Neural cell (in vitro differentiated cells): Measurements from ENCODE around the gene EPHX1. TPM values are rescaled to one million over a fixed set of nuclear protein-coding genes. Genes with fewer than 3 reads are reported as not detected.

Source experiments
- H2AFZ ChIP-seq: fragments of 200-600, 300-800 bp; sonication (generic), shearing (Covaris generic); 2 replicates; pipeline ENCODE4 v1.6.0; 2014; ENCODE audit warnings: low read depth, mild to moderate bottlenecking, antibody characterized with exemption, low read length, moderate library complexity
- H3F3A ChIP-seq: fragments of 200-600 bp; shearing (Covaris generic); 2 replicates; pipeline ENCODE4 v1.6.1; 2016; ENCODE audit warnings: mild to moderate bottlenecking, moderate library complexity, mixed read lengths, antibody characterized with exemption, low read length; ENCODE audit not compliant: insufficient read depth, poor library complexity, severe bottlenecking
- H3K27ac ChIP-seq: fragments of 200-600, 300-800 bp; sonication (generic), shearing (Covaris generic); 2 replicates; pipeline ENCODE4 v1.5.1; 2014; ENCODE audit warnings: mild to moderate bottlenecking, low read length, moderate library complexity
- H3K27me3 ChIP-seq: fragments of 300-800, 200-600 bp; sonication (generic), shearing (Covaris generic); 2 replicates; pipeline ENCODE4 v1.6.0; 2014; ENCODE audit warnings: mild to moderate bottlenecking, low read depth, low read length, moderate library complexity; ENCODE audit not compliant: insufficient read depth
- H3K36me3 ChIP-seq: fragments of 300-800, 200-600 bp; sonication (generic), shearing (Covaris generic); 2 replicates; pipeline ENCODE4 v1.5.1; 2014; ENCODE audit warnings: mild to moderate bottlenecking, antibody characterized with exemption, low read length, moderate library complexity; ENCODE audit not compliant: insufficient read depth
- H3K4me2 ChIP-seq: fragments of 300-800, 200-600 bp; sonication (generic), shearing (Covaris generic); 2 replicates; pipeline ENCODE4 v1.6.0; 2014; ENCODE audit warnings: mild to moderate bottlenecking, low read length
- H3K4me3 ChIP-seq: fragments of 300-800, 200-600 bp; sonication (generic), shearing (Covaris generic); 2 replicates; pipeline ENCODE4 v1.5.1; 2014; ENCODE audit warnings: mild to moderate bottlenecking, low read length, moderate library complexity
- H3K79me2 ChIP-seq: fragments of 200-600 bp; shearing (Covaris generic); replicated peaks from 2 replicates; pipeline ENCODE4 v1.6.0; 2014; ENCODE audit warnings: mild to moderate bottlenecking, low read length, moderate library complexity; ENCODE audit not compliant: insufficient read depth
- H3K9ac ChIP-seq: fragments of 300-800, 200-600 bp; sonication (generic), shearing (Covaris generic); 2 replicates; pipeline ENCODE4 v1.6.1; 2016; ENCODE audit warnings: mild to moderate bottlenecking, low read length, mixed read lengths
- H3K9me2 ChIP-seq: fragments of 200-600 bp; shearing (Covaris generic); 2 replicates; pipeline ENCODE4 v1.6.1; 2016; ENCODE audit warnings: mild to moderate bottlenecking, low read length, mixed read lengths; ENCODE audit not compliant: insufficient read depth
- H3K9me3 ChIP-seq: fragments of 200-600, 300-800 bp; sonication (generic), shearing (Covaris generic); 2 replicates; pipeline ENCODE4 v1.6.1; 2016; ENCODE audit warnings: mild to moderate bottlenecking, mixed run types, low read length, moderate library complexity, mixed read lengths
- H4K20me1 ChIP-seq: fragments of 200-600 bp; shearing (Covaris generic); 2 replicates; pipeline ENCODE4 v1.6.1; 2016; ENCODE audit warnings: mild to moderate bottlenecking, mixed run types; ENCODE audit not compliant: insufficient read depth
- EP300 ChIP-seq: fragments of 450-650 bp; conservative IDR thresholded peaks from 2 replicates; pipeline ENCODE4 v1.6.1; 2014; ENCODE audit warnings: antibody characterized with exemption, mild to moderate bottlenecking, moderate library complexity; ENCODE audit not compliant: poor library complexity, severe bottlenecking
- EZH2 ChIP-seq: fragments of 200-600, 300-800 bp; shearing (Covaris generic), sonication (generic); IDR thresholded peaks from 2 replicates; pipeline ENCODE4 v1.6.1; 2014; ENCODE audit warnings: antibody characterized with exemption, low read length, borderline replicate concordance, mild to moderate bottlenecking; ENCODE audit not compliant: insufficient read depth, poor library complexity, severe bottlenecking
- MXI1 ChIP-seq: fragments of 450-650 bp; conservative IDR thresholded peaks from 2 replicates; pipeline ENCODE4 v1.6.1; 2014; ENCODE audit warnings: antibody characterized with exemption, mild to moderate bottlenecking; ENCODE audit not compliant: poor library complexity, severe bottlenecking
- POLR2AphosphoS5 ChIP-seq: IDR thresholded peaks from 2 replicates; pipeline ENCODE4 v1.6.1; 2012
- RAD21 ChIP-seq: fragments of 450-650 bp; conservative IDR thresholded peaks from 2 replicates; pipeline ENCODE4 v1.6.1; 2014; ENCODE audit warnings: antibody characterized with exemption, mild to moderate bottlenecking, moderate library complexity
- SMC3 ChIP-seq: fragments of 450-650 bp; conservative IDR thresholded peaks from 2 replicates; pipeline ENCODE4 v1.6.1; 2014; ENCODE audit warnings: antibody characterized with exemption, mild to moderate bottlenecking, moderate library complexity; ENCODE audit not compliant: poor library complexity
- TAF1 ChIP-seq: IDR thresholded peaks from 2 replicates; pipeline ENCODE4 v1.6.1; 2012; ENCODE audit warnings: low read depth
- polyA plus RNA-seq: library from polyadenylated mRNA; depleted of rRNA; stranded (reverse); fragments of >200 nt; gene quantifications from 2 replicates; pipeline ENCODE4 v1.2.3, GENCODE V29; 2014
- TF ChIP-seq, protein P1 (sequence below): fragments of 450-650 bp; IDR thresholded peaks from 2 replicates; pipeline ENCODE4 v1.5.1; 2014; ENCODE audit warnings: antibody characterized with exemption, mild to moderate bottlenecking, moderate library complexity; ENCODE audit not compliant: poor library complexity, severe bottlenecking
- TF ChIP-seq, protein P2 (sequence below): IDR thresholded peaks from 2 replicates; pipeline ENCODE4 v1.6.1; 2012; ENCODE audit warnings: borderline replicate concordance

EPHX1 gene
- polyA plus RNA-seq, 1 donor from 2014 or later, result 8.7 TPM

DNA sequence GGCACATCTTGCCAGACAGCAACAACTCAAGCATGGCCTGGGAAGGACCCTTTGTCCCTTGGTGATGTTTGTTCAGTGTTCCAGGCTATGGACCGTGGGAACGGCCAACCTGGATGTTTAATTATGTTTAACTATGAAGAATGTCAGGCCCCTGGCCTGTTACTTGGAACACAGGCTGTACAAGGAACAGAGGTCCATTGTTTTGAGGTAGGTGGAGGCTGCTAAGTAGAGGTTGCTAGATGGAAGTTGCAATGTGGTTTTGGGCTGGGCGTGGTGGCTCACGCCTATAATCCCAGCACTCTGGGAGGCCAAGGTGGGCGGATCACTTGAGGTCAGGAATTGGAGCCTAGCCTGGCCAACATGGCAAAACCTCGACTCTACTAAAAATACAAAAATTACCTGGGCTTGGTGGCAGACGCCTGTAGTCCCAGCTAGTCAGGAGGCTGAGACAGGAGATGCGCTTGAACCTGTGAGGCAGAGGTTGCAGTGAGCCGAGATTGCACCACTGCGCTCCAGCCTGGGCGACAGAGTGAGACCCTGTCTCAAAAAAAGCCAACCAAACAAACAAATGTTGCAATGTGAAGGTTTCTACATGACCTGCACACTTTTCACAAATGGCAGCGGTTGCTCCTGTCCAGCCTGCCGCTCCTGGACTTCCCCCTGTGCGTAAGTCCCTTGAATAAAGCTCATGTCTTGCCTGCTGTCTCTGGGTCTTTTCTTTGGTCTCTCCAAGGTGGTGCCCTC, 81.5 kb downstream of the EPHX1 start:
- Histone ChIP-seq H3K27ac (no peak overlapping the region), H3K9me3 (no peaks in the 10 kb centered on the region), H3K4me2 (no peak overlapping the region), H3K4me3 (no peak overlapping the region), H3K27me3 (no peaks in the 10 kb centered on the region), H4K20me1 (no peaks in the 10 kb centered on the region), H3F3A (no peaks in the 10 kb centered on the region), H3K79me2 (no peaks in the 10 kb centered on the region), H3K9ac (no peak overlapping the region), H2AFZ (no peak overlapping the region), H3K36me3 (no peaks in the 10 kb centered on the region), H3K9me2 (no peaks in the 10 kb centered on the region)
- TF ChIP-seq RAD21, result no peak
- TF ChIP-seq TAF1, result no peak
- no peak for TF ChIP-seq MXI1
- no peak for TF ChIP-seq SMC3
- no peak for TF ChIP-seq POLR2AphosphoS5
- TF ChIP-seq, protein P1, sequence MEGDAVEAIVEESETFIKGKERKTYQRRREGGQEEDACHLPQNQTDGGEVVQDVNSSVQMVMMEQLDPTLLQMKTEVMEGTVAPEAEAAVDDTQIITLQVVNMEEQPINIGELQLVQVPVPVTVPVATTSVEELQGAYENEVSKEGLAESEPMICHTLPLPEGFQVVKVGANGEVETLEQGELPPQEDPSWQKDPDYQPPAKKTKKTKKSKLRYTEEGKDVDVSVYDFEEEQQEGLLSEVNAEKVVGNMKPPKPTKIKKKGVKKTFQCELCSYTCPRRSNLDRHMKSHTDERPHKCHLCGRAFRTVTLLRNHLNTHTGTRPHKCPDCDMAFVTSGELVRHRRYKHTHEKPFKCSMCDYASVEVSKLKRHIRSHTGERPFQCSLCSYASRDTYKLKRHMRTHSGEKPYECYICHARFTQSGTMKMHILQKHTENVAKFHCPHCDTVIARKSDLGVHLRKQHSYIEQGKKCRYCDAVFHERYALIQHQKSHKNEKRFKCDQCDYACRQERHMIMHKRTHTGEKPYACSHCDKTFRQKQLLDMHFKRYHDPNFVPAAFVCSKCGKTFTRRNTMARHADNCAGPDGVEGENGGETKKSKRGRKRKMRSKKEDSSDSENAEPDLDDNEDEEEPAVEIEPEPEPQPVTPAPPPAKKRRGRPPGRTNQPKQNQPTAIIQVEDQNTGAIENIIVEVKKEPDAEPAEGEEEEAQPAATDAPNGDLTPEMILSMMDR, result no peak
- no peak for TF ChIP-seq EZH2
- no peak for TF ChIP-seq EP300

DNA sequence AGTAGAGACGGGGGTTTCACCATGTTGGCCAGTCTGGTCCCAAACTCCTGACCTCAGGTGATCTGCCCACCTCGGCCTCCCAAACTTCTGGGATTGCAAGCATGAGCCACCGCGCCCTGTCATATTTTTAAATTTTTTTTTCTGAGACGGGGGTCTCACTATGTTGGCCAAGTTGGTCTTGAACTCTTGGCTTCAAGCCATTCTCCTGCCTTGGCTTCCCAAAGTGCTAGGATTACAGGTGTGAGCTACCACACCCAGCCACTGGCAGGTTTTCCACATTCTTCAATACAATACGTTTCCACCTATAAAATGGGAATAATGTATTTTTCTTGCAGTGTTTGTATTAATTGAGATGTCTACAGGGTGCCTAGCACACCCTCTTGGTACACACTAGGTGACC, 82.4 kb downstream of the EPHX1 start:
- no peak overlapping the region for H3K4me3 ChIP-seq
- no peak overlapping the region for H2AFZ ChIP-seq
- H3K4me2 ChIP-seq, result no peak overlapping the region
- no peaks in the 10 kb centered on the region for H3K9me3 ChIP-seq
- H3K36me3 ChIP-seq, result no peaks in the 10 kb centered on the region
- H4K20me1 ChIP-seq, result no peaks in the 10 kb centered on the region
- no peaks in the 10 kb centered on the region for H3K79me2 ChIP-seq
- H3K9ac ChIP-seq, result no peak overlapping the region
- no peak overlapping the region for H3K27ac ChIP-seq
- no peaks in the 10 kb centered on the region for H3F3A ChIP-seq
- H3K27me3 ChIP-seq, result no peaks in the 10 kb centered on the region
- TF ChIP-seq, protein P2, sequence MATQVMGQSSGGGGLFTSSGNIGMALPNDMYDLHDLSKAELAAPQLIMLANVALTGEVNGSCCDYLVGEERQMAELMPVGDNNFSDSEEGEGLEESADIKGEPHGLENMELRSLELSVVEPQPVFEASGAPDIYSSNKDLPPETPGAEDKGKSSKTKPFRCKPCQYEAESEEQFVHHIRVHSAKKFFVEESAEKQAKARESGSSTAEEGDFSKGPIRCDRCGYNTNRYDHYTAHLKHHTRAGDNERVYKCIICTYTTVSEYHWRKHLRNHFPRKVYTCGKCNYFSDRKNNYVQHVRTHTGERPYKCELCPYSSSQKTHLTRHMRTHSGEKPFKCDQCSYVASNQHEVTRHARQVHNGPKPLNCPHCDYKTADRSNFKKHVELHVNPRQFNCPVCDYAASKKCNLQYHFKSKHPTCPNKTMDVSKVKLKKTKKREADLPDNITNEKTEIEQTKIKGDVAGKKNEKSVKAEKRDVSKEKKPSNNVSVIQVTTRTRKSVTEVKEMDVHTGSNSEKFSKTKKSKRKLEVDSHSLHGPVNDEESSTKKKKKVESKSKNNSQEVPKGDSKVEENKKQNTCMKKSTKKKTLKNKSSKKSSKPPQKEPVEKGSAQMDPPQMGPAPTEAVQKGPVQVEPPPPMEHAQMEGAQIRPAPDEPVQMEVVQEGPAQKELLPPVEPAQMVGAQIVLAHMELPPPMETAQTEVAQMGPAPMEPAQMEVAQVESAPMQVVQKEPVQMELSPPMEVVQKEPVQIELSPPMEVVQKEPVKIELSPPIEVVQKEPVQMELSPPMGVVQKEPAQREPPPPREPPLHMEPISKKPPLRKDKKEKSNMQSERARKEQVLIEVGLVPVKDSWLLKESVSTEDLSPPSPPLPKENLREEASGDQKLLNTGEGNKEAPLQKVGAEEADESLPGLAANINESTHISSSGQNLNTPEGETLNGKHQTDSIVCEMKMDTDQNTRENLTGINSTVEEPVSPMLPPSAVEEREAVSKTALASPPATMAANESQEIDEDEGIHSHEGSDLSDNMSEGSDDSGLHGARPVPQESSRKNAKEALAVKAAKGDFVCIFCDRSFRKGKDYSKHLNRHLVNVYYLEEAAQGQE, result no peak
- TF ChIP-seq, protein P1, result no peak
- TF ChIP-seq EZH2 (no peak), TAF1 (no peak), POLR2AphosphoS5 (no peak), MXI1 (no peak), SMC3 (no peak), RAD21 (no peak), EP300 (no peak)
- H3K9me2 ChIP-seq, result no peaks in the 10 kb centered on the region

Other genes with a start within 250 kb of the EPHX1 start
- 57.0 and 58.4 TPM in 2 replicates for gene ENAH, start 157.0 kb upstream of the EPHX1 start, polyA plus RNA-seq
- gene SRP9, start 32.3 kb upstream of the EPHX1 start, polyA plus RNA-seq, result 1,603 and 1,838 TPM in 2 replicates
- not detected in 2 replicates for gene TMEM63A, start 72.3 kb downstream of the EPHX1 start, polyA plus RNA-seq
- 2.7 and 4.1 TPM in 2 replicates for gene LEFTY1, start 79.0 kb downstream of the EPHX1 start, polyA plus RNA-seq
- 51.5 and 52.7 TPM in 2 replicates for gene PYCR2, start 114.1 kb downstream of the EPHX1 start, polyA plus RNA-seq
- gene LEFTY2, start 131.1 kb downstream of the EPHX1 start, polyA plus RNA-seq, result not detected in 2 replicates
- gene SDE2, start 189.2 kb downstream of the EPHX1 start, polyA plus RNA-seq, result 16.1 and 18.6 TPM in 2 replicates